Tongue (tissue), 2 donors: ENCODE measurements around the gene ATXN10. TPM values are rescaled to one million over a fixed set of nuclear protein-coding genes. Genes with fewer than 3 reads are reported as not detected.

Experiments
- DNase-seq: peaks from one replicate; pipeline ENCODE4 v3.0.0-alpha.2; 2015
- total RNA-seq: library from RNA; depleted of rRNA; stranded (reverse); fragments of >200 nt; gene quantifications from one replicate; pipeline ENCODE4 v1.2.3, GENCODE V29; 2014

ATXN10 gene
- total RNA-seq, 1 donor from 2014 or later, result 185 TPM

- DNase-seq, result no peak
Measured at GRCh38 chr22:45830531-45831245, 159.1 kb downstream of the ATXN10 start.

GRCh38 chr22:45831394-45831793 lies 159.8 kb downstream of the ATXN10 start:
- DNase-seq, result no peak

GRCh38 chr22:45832180-45832579 lies 160.5 kb downstream of the ATXN10 start:
- no peak for DNase-seq

- DNase-seq, result no peak
Measured at GRCh38 chr22:45832959-45833580, 161.4 kb downstream of the ATXN10 start.

GRCh38 chr22:45833613-45834012 lies 162.0 kb downstream of the ATXN10 start:
- no peak for DNase-seq

- no peak for DNase-seq
Measured at GRCh38 chr22:45834241-45834640, 162.6 kb downstream of the ATXN10 start.

GRCh38 chr22:45834795-45835194 lies 163.2 kb downstream of the ATXN10 start:
- DNase-seq, result no peak

- DNase-seq, result no peak
Measured at GRCh38 chr22:45836418-45837169, 165.0 kb downstream of the ATXN10 start.

GRCh38 chr22:45837508-45837907 lies 165.9 kb downstream of the ATXN10 start:
- no peak for DNase-seq

GRCh38 chr22:45838305-45838887 lies 166.8 kb downstream of the ATXN10 start:
- peak; percentile 26 for DNase-seq

- DNase-seq, result no peak
Measured at GRCh38 chr22:45840483-45840882, 168.8 kb downstream of the ATXN10 start.

GRCh38 chr22:45842291-45842991 lies 170.8 kb downstream of the ATXN10 start:
- peak; percentile 20 for DNase-seq

GRCh38 chr22:45843031-45843430 lies 171.4 kb downstream of the ATXN10 start:
- DNase-seq, result no peak

- DNase-seq, result no peak
Measured at GRCh38 chr22:45843986-45844385, 172.4 kb downstream of the ATXN10 start.

- peak; percentile 12 for DNase-seq
Measured at GRCh38 chr22:45845076-45845487, 173.4 kb downstream of the ATXN10 start.

GRCh38 chr22:45846952-45847351 lies 175.3 kb downstream of the ATXN10 start:
- DNase-seq, result peak; percentile 26

GRCh38 chr22:45848904-45849303 lies 177.3 kb downstream of the ATXN10 start:
- DNase-seq, result no peak

GRCh38 chr22:45852826-45853225 lies 181.2 kb downstream of the ATXN10 start:
- no peak for DNase-seq

GRCh38 chr22:45855961-45856360 lies 184.3 kb downstream of the ATXN10 start:
- no peak for DNase-seq

- DNase-seq, result no peak
Measured at GRCh38 chr22:45857519-45857918, 185.9 kb downstream of the ATXN10 start.

GRCh38 chr22:45859231-45860161 lies 187.9 kb downstream of the ATXN10 start:
- no peak for DNase-seq
